ENCODE measurements around the gene INS. TPM values are rescaled to one million over a fixed set of nuclear protein-coding genes. Genes with fewer than 3 reads are reported as not detected.

Gene INS
- not detected in 5 replicates for total RNA-seq (2022; extraction: Qiagen RNA extraction)

DNA sequence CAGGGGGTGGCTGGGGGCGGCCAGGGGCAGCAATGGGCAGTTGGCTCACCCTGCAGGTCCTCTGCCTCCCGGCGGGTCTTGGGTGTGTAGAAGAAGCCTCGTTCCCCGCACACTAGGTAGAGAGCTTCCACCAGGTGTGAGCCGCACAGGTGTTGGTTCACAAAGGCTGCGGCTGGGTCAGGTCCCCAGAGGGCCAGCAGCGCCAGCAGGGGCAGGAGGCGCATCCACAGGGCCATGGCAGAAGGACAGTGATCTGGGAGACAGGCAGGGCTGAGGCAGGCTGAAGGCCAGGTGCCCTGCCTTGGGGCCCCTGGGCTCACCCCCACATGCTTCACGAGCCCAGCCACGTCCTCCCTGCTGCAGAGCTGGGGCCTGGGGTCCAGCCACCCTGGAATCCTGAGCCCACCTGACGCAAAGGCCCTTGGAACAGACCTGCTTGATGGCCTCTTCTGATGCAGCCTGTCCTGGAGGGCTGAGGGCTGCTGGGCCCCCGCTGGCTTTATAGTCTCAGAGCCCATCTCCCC is at the start of gene INS:
Gene INS, minus strand, starts transcription at position 474 of the 524 bp plus-strand sequence. Its CDS starts 238 bp downstream, at position 236.

DNA sequence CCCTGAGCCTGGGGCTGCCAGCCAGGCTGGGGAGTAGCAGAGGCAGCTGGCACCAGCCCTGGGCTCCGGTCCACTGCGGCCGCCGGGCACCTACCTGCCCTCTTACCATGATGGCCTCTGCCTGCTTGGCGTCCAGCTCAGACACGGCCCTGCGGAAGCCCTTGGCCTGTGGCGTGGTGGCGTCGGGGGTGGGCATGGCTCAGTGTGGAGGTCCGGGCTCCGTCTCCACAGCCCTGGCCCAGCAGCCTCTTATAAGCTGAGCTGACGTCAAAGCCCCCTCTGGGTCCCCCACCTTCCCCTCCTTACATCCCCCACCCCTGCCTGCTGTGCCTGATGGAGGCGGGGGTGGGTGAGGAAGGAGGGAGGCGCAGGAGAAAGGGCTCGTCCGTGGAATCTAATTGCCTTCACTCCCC is 10.6 kb upstream of the INS start, which contains the start of gene TH:
Gene TH, minus strand, starts transcription at position 225 of the 413 bp plus-strand sequence. Its CDS starts 29 bp downstream, at position 196.

DNA sequence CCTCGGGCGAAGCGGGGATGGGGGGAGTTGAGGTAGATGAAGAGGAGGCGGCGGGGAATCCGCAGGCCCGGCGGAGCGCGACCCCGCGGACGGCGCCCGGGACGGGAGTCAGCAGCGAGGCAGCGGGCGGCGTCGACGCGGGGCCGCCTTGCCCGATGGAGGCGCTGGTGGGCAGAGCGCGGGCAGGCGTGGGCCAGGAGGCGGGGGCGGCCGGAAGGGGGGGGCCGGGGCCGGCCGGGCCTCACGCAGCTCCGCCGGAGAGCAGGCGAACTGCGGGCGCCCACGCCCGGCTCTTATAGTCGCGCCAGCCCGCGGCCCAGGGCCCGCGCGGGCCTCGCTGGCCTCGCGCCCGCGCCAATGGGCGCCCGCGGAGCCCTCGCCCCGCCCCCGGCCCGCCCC is 21.9 kb downstream of the INS start, which contains the start of gene IGF2:
Gene IGF2, minus strand, starts transcription at position 267 of the 399 bp plus-strand sequence. CDS start 3,866 bp downstream, outside the sequence.

Other genes starting within 250 kb of the INS start
- 0.24 TPM in 1 of 5 replicates, not detected in the others for gene TNNT3, start 241.5 kb downstream of the INS start, total RNA-seq (2022; extraction: Qiagen RNA extraction)
- gene MRPL23, start 213.9 kb downstream of the INS start, total RNA-seq (2022; extraction: Qiagen RNA extraction): 142 to 159 TPM (median 154 TPM) in 5 replicates
- gene H19, start 163.4 kb downstream of the INS start, total RNA-seq (2022; extraction: Qiagen RNA extraction): 8.2 to 16.8 TPM (median 14.6 TPM) in 5 replicates
- 2.0 to 2.5 TPM (median 2.3 TPM) in 5 replicates for gene IGF2, start 21.8 kb downstream of the INS start, total RNA-seq (2022; extraction: Qiagen RNA extraction)
- gene TH, start 10.6 kb upstream of the INS start, total RNA-seq (2022; extraction: Qiagen RNA extraction): 0.11 to 0.35 TPM (median 0.22 TPM) in 3 of 5 replicates, not detected in the others
- 0.09 TPM in 1 of 5 replicates, not detected in the others for gene ASCL2, start 109.4 kb upstream of the INS start, total RNA-seq (2022; extraction: Qiagen RNA extraction)
- not detected in 5 replicates for gene C11orf21, start 140.7 kb upstream of the INS start, total RNA-seq (2022; extraction: Qiagen RNA extraction)
- not detected in 5 replicates for gene TSPAN32, start 140.8 kb upstream of the INS start, total RNA-seq (2022; extraction: Qiagen RNA extraction)
- 301 to 411 TPM (median 383 TPM) in 5 replicates for gene CD81, start 216.1 kb upstream of the INS start, total RNA-seq (2022; extraction: Qiagen RNA extraction)
- gene TSSC4, start 239.5 kb upstream of the INS start, total RNA-seq (2022; extraction: Qiagen RNA extraction): 42.3 to 74.7 TPM (median 69.9 TPM) in 5 replicates

Measured in A549 treated with Mapracorat at 1 μM for 4 hours (cell line).